Fibroblast of lung (primary cell): ENCODE data around the gene ASXL2. TPM values are rescaled to one million over a fixed set of nuclear protein-coding genes. Genes with fewer than 3 reads are reported as not detected.

ENCODE experiments used
- DNase-seq, 2 donors: peaks; one replicate each; pipeline versions ENCODE4 v3.0.0 to v3.0.0-alpha.2; 2010; ENCODE audit warnings: low read depth in 2 of 2
- H2AFZ ChIP-seq: 2 replicates; pipeline ENCODE4 v1.5.1; 2012; ENCODE audit warnings: low read length, control low read depth, inconsistent platforms
- H3K27ac ChIP-seq: 2 replicates; pipeline ENCODE4 v1.5.1; 2011; ENCODE audit warnings: low read length, control low read depth; ENCODE audit not compliant: insufficient read depth
- H3K27me3 ChIP-seq: 2 replicates; pipeline ENCODE4 v1.5.1; 2011; ENCODE audit warnings: mild to moderate bottlenecking, low read length; ENCODE audit not compliant: control insufficient read depth, insufficient read depth
- H3K36me3 ChIP-seq: 2 replicates; pipeline ENCODE4 v1.5.1; 2011; ENCODE audit warnings: low read length; ENCODE audit not compliant: control insufficient read depth, insufficient read depth
- H3K4me1 ChIP-seq: 2 replicates; pipeline ENCODE4 v1.5.1; 2011; ENCODE audit warnings: low read length; ENCODE audit not compliant: control insufficient read depth, insufficient read depth; ENCODE audit errors: extremely low read depth
- H3K4me2 ChIP-seq: 2 replicates; pipeline ENCODE4 v1.5.1; 2011; ENCODE audit warnings: low read length, control low read depth; ENCODE audit not compliant: insufficient read depth; ENCODE audit errors: extremely low read depth
- H3K4me3 ChIP-seq, 4 experiments: fragments of 200-600 bp in 1 of 4; sonication (generic) in 1 of 4; replicated peaks in 1 of 4; 2 replicates each; pipeline ENCODE4 v1.5.1; 2011 to 2016; ENCODE audit warnings: low read length in 4 of 4, low read depth in 3 of 4, mild to moderate bottlenecking in 3 of 4, control low read depth in 2 of 4, inconsistent platforms in 1 of 4, mixed read lengths in 1 of 4; ENCODE audit not compliant: insufficient read depth in 1 of 4; ENCODE audit errors: control extremely low read depth in 1 of 4
- H3K79me2 ChIP-seq: 2 replicates; pipeline ENCODE4 v1.5.1; 2012; ENCODE audit warnings: mild to moderate bottlenecking, low read length, inconsistent platforms; ENCODE audit not compliant: control insufficient read depth, insufficient read depth
- H3K9ac ChIP-seq: 2 replicates; pipeline ENCODE4 v1.5.1; 2011; ENCODE audit warnings: mild to moderate bottlenecking, low read length, control low read depth; ENCODE audit not compliant: insufficient read depth
- H3K9me3 ChIP-seq: 2 replicates; pipeline ENCODE4 v1.5.1; 2012; ENCODE audit warnings: low read depth, low read length; ENCODE audit not compliant: control insufficient read depth, insufficient read depth
- H4K20me1 ChIP-seq: 2 replicates; pipeline ENCODE4 v1.5.1; 2011; ENCODE audit warnings: low read length; ENCODE audit not compliant: control insufficient read depth, insufficient read depth; ENCODE audit errors: extremely low read depth
- EZH2 ChIP-seq: IDR thresholded peaks from 2 replicates; pipeline ENCODE4 v1.5.1; 2012; ENCODE audit warnings: low read length, control low read depth, mild to moderate bottlenecking; ENCODE audit errors: missing control alignments
- polyA plus RNA-seq, 2 donors: library from polyadenylated mRNA; depleted of rRNA in 1 of 2; stranded (reverse) in 1 of 2; unstranded in 1 of 2; fragments of >200 nt; gene quantifications; 2 replicates each; pipeline ENCODE4 v1.2.1, GENCODE V29; 2011 to 2012; ENCODE audit warnings: missing spikeins in 1 of 2
- total RNA-seq: library from RNA; depleted of rRNA; stranded (reverse); fragments of >200 nt; gene quantifications from 2 replicates; pipeline ENCODE4 v1.2.1, GENCODE V29; 2014
- TF ChIP-seq, protein P1 (sequence below), 2 donors: IDR thresholded peaks in 1 of 2; conservative IDR thresholded peaks in 1 of 2; 1 replicate in 1 of 2; 2 replicates in 1 of 2; pipeline ENCODE4 v1.5.1; 2011 to 2012; ENCODE audit warnings: low read length in 2 of 2, control low read depth in 1 of 2, inconsistent platforms in 1 of 2, low read depth in 1 of 2, mild to moderate bottlenecking in 1 of 2

ASXL2 gene
- total and polyA plus RNA-seq, 2 donors (not counting 1 experiment from before 2014, with no cell fraction given), result 5.9 to 16.6 TPM

DNA sequence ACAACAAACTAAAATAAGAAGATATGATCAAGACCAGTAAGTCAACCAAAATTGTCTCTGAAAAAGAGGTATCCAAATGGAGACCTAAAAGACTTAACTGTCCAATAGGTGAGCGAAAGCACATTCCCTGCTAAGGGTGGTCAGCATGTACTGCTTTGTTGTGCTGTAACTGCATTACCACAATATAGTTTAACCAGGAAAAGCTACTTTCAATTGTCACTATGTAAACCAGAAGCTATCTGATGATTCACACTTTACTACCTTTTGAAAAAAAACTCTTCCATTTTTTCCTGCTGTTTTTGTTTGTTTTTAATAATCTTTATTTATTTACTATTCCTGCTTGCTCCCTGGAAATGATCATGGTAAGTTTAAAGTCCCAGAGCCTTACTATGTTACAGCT is 36.1 kb downstream of the ASXL2 start:
- H3K36me3 ChIP-seq, result no peaks in the 10 kb centered on the region
- H3K9ac ChIP-seq, result no peak overlapping the region
- H3K79me2 ChIP-seq, result peaks cover 6% of the 10 kb centered on the region
- no peak overlapping the region for H3K4me2 ChIP-seq
- H3K27ac ChIP-seq, result no peak overlapping the region
- H3K4me1 ChIP-seq, result no peaks in the 10 kb centered on the region
- TF ChIP-seq, protein P1, sequence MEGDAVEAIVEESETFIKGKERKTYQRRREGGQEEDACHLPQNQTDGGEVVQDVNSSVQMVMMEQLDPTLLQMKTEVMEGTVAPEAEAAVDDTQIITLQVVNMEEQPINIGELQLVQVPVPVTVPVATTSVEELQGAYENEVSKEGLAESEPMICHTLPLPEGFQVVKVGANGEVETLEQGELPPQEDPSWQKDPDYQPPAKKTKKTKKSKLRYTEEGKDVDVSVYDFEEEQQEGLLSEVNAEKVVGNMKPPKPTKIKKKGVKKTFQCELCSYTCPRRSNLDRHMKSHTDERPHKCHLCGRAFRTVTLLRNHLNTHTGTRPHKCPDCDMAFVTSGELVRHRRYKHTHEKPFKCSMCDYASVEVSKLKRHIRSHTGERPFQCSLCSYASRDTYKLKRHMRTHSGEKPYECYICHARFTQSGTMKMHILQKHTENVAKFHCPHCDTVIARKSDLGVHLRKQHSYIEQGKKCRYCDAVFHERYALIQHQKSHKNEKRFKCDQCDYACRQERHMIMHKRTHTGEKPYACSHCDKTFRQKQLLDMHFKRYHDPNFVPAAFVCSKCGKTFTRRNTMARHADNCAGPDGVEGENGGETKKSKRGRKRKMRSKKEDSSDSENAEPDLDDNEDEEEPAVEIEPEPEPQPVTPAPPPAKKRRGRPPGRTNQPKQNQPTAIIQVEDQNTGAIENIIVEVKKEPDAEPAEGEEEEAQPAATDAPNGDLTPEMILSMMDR (conservative IDR thresholded peaks at IDR 0.05 in 1 of 2, IDR thresholded peaks at IDR 0.05 in 1 of 2; ENCODE audit: low read depth in 1 of 2, low read length in 2 of 2), result no peak
- TF ChIP-seq EZH2, result no peak
- no peaks in the 10 kb centered on the region for H3K27me3 ChIP-seq
- H3K4me3 ChIP-seq, result no peak overlapping the region
- DNase-seq, result no peak
- no peak overlapping the region for H2AFZ ChIP-seq
- no peaks in the 10 kb centered on the region for H4K20me1 ChIP-seq
- H3K9me3 ChIP-seq, result no peaks in the 10 kb centered on the region

DNA sequence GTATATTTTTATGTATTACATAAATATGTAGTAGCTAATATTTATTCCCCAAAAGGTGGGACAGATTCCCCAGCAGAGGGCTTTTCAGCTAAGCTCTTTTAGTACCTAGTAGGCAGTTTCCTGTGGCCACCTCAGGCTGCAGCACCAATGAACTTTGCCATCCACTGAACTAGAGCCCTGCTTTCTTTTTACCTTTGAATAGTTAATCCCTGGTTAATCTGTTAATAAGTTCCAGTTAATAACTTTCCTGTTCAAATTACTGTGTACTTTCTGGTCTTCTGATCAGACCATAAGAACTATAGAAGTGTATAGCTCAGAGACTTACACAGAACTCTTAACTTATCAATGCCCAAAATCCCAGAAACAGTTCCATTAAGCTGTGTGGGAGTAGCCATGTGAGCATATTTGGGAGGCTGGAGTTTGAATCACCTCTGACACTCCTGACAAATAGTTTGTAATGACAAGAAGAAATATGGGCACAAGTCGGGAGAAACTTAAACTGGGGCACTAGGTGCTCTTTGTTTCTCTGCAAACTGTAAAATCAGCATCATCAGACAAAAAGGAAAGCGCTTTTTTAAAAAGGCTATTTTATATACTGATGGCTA is 40.0 kb downstream of the ASXL2 start:
- Histone ChIP-seq H3K9me3 (no peaks in the 10 kb centered on the region), H2AFZ (no peak overlapping the region), H3K27ac (no peak overlapping the region), H4K20me1 (no peaks in the 10 kb centered on the region), H3K4me1 (no peaks in the 10 kb centered on the region), H3K9ac (no peak overlapping the region), H3K4me3 (no peak overlapping the region), H3K4me2 (no peak overlapping the region), H3K27me3 (no peaks in the 10 kb centered on the region), H3K79me2 (no peaks in the 10 kb centered on the region), H3K36me3 (no peaks in the 10 kb centered on the region)
- no peak for TF ChIP-seq EZH2
- DNase-seq, result peak in 1 of 2 donors; percentile 14

DNA sequence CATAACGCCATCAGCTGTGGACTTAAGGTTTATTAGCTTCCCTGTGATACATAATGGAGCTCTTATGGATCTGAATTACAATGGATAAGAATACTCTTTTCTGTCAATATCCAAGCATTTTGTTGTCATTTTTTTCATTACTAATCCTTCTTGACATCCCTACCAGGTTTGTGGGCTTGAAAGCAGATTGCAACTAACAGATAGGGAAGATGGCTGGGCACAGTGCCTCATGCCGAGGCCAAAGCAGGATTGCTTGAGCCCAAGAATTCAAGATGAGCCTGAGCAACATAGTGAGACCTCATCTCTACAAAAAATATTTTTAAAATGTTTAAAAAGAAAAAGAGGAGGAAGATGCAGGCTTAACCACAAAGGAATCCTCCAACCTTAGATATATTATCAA is 42.4 kb downstream of the ASXL2 start:
- Histone ChIP-seq H3K79me2 (no peaks in the 10 kb centered on the region), H3K4me3 (no peak overlapping the region), H3K27ac (no peak overlapping the region), H4K20me1 (no peaks in the 10 kb centered on the region), H3K4me1 (no peaks in the 10 kb centered on the region), H3K9me3 (no peaks in the 10 kb centered on the region), H3K9ac (no peak overlapping the region), H3K27me3 (no peaks in the 10 kb centered on the region), H2AFZ (no peak overlapping the region), H3K36me3 (no peaks in the 10 kb centered on the region), H3K4me2 (no peak overlapping the region)
- TF ChIP-seq EZH2, result no peak
- TF ChIP-seq, protein P1 (conservative IDR thresholded peaks at IDR 0.05 in 1 of 2, IDR thresholded peaks at IDR 0.05 in 1 of 2; ENCODE audit: low read depth in 1 of 2, low read length in 2 of 2), result no peak
- DNase-seq, result no peak
